ENCODE measurements around the gene DBN1.

- TF ChIP-seq PBX3 (IDR thresholded peaks at IDR 0.05) (no peak), CTCF (IDR thresholded peaks at IDR 0.05) (no peak), RAD21 (conservative IDR thresholded peaks at IDR 0.05 in 1 of 2, IDR thresholded peaks at IDR 0.05 in 1 of 2) (no peak), BHLHE40 (IDR thresholded peaks at IDR 0.05; ENCODE audit: low read depth, low read length) (no peak), POLR2A (IDR thresholded peaks at IDR 0.05; ENCODE audit: low read length) (no peak), MAX (IDR thresholded peaks at IDR 0.05) (no peak), TP53 (CRISPR knock-in tag; IDR thresholded peaks at IDR 0.05) (no peak), CHD4 (IDR thresholded peaks at IDR 0.05; ENCODE audit: borderline replicate concordance) (no peak), RFX5 (IDR thresholded peaks at IDR 0.05) (no peak), NFE2L2 (conservative IDR thresholded peaks at IDR 0.05; ENCODE audit: low read length) (no peak), USF2 (IDR thresholded peaks at IDR 0.05) (no peak), JUN (IDR thresholded peaks at IDR 0.05) (no peak), EP300 (IDR thresholded peaks at IDR 0.05) (no peak), ESRRA (IDR thresholded peaks at IDR 0.05; ENCODE audit: borderline replicate concordance, low read length) (no peak)
These were observed 34.8 kb upstream of the DBN1 start for GRCh38 chr5:177508221-177508611.

Measured in A549 (cell line).